ENCODE results near the gene PIGZ.

Gene PIGZ
- total RNA-seq: 0.09 to 0.30 reads per million in 2 experiments

DNA sequence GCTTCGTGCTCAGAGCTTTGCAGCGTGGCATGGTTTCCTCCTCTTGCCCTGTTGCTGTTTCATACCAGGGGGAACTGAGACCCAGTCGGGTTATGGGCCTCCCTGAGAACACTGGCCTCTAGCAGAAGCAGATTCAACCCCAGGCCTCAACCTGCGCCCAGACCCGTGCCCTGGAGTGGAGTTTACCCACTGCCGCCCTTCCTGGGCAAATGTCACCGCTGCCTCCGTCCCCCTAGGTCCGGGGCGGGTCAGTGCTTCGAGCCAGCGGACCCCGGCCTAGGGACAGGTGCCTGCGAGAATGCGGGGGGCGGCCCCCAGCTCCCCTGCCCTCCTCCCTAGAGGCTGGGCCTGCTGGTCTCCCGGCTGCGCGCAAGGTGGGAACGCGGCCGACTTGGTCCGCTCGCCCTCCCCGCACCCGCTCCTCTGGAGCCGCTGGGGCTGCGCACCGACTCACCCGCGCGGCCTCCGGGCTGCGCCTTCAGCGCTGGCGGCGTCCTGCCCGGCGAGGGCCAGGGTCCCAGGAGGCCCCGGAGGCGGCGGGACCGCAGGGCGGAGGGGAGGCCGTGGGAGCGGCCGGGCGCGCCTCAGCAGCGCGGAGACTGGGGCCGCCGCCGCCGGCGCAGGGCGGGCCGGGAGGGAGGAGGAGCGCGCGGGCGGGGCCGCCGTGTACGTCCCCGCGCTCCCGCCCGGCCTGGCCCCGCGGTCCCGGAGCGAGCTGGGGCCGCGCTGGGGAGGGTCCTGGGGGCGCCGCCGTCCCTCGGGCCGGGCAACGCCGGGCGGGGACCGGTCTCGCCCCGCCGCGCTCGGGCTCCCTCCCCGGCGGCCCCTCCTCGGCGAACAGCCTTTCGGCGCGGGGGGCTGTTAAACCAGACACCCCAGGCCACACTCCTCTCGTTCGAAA is at the start of gene PIGZ:
TSS of gene PIGZ (minus strand) at position 601 of the 901 bp plus-strand sequence. CDS start 16,802 bp downstream, outside the sequence.
- no peak for DNase-seq (ENCODE audit: low read depth)

GRCh38 chr3:197017003-197017402 is 48.4 kb upstream of the PIGZ start:
- DNase-seq (ENCODE audit: low read depth): no peak

GRCh38 chr3:197015790-197016736 is 47.4 kb upstream of the PIGZ start:
- no peak for DNase-seq (ENCODE audit: low read depth)

GRCh38 chr3:197014942-197015575 is 46.4 kb upstream of the PIGZ start:
- no peak for DNase-seq (ENCODE audit: low read depth)

- DNase-seq (ENCODE audit: low read depth): no peak
Observed at GRCh38 chr3:197014024-197014423, 45.4 kb upstream of the PIGZ start.

DNA sequence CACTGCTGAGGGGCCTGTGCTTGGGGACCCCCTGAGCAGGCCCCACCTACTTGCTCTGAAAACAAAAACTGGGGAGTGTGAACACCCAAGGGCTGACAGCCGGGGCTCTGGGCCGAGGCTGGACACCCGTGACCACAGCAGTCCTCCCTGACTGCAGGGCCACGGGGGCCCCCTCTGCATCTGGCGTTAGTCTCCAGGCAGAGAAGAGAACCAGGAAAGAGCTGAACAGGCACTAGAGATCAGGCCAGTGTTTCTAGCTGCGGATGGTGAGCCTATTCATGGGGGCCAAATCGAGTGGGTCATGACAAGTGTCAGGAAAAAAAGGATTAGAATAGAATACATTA is 43.9 kb upstream of the PIGZ start:
- no peak for DNase-seq (ENCODE audit: low read depth)

GRCh38 chr3:197011780-197012539 is 43.3 kb upstream of the PIGZ start:
- no peak for DNase-seq (ENCODE audit: low read depth)

- no peak for DNase-seq (ENCODE audit: low read depth)
Observed at GRCh38 chr3:197010556-197011351, 42.1 kb upstream of the PIGZ start.

- no peak for DNase-seq (ENCODE audit: low read depth)
Observed at GRCh38 chr3:197009532-197010019, 40.9 kb upstream of the PIGZ start.

DNA sequence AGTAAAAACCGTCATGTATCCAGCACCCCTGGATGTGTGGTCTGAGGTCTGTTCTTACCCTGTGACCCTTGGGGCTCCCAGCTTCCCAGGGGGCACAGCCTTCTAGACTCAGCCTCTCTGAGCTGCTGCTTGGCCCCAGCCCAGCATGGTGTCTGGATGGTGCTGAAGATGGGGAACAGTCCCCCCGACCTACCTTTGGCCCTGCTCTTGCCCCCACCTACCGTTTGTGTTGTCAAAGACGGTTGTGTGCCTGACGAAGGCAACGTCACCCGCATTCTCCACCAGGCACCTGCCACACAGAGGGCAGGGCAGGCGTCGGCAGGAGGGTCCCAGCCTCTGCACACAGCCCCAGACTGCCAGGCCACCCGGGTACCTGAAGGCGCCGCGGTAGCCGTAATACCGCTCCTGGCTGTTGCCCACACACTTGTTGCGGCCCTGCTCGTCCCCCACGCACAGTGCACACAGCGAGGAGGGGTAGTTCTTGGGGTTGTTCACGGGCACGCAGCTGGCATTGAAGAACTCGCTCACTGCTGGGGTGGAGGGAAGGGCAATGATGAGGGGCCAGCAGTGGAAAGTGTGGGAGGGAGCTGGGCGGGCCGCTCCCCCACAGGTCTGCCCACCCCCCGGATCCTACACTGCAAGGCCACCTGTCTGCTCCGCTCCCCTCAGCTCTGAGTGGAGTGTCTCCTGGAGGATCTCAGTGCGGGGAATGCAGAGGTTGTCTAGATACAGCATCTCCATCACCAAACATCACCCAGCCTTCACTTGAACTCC is 40.0 kb upstream of the PIGZ start:
- no peak for DNase-seq (ENCODE audit: low read depth)

GRCh38 chr3:197007953-197008352 is 39.3 kb upstream of the PIGZ start:
- DNase-seq (ENCODE audit: low read depth): no peak

DNA sequence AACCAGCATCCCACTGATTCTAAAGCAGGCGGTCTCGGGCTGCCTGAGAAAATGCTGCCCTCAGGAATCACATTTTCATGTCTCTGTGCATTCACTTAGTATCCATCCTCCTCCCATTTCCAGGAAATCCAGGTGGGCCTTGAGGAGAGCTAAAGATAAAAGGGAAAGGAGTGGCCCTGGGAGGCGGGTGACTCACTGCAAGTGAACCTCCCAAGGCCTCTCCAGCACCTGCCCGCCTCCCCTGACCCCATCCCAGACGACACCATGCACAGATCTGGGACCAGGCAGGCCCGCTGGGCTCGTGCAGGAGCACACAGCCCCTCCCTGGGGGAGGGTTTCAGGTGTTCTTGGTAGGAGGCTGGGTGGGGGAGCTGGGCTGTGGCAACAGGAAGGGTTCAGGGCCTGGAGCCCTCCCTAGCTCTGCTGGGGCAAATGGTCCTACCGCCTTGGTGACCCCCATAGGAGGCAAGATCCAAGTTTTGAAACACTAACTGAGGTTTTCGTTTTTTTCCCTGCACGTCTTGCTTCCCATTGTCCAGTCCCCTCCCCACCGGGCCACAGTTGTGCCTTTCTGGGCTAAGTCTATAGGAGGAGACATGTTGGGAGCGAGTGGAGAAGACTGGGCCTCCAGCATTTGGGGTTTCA is 38.8 kb upstream of the PIGZ start:
- no peak for DNase-seq (ENCODE audit: low read depth)

DNA sequence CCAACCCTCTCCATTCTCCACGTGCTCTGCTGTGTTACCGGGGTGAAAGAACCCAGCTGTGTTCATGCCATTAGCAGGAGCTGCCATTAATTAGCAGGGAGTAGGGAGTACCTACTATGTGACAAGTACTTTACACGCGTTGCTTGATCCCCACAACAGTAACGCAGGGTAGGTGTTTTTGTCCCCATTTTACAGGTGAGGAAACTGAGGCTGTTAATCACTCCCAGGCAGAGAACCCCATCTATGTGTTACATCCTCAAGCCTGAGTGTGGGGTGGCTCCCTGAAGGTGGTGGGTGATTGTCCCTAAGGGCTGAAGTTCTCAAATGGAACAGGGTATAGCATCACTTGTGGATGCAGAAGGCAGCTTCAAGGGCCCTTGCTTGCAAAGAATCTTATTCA is 38.2 kb upstream of the PIGZ start:
- DNase-seq (ENCODE audit: low read depth): no peak

DNA sequence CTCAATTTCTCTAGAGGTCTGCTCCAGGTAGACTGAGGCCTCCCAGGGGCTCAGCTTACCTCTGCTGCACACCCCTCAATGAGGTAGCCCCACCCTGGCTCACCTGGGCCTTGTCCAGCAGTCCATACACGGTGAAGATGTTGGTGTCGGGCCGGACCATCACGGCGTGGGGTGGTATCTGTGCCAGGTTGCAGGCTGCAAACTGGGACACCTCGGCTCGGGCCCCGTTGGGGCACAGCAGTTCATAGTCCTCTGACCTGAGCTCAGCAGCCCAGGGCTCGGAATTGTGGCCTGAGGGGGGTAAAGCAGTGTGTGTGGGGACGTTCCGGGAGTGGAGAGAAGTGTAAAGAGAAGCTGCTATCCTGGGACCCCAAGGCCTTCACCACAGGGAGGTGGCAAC is 37.8 kb upstream of the PIGZ start:
- DNase-seq (ENCODE audit: low read depth): no peak

DNA sequence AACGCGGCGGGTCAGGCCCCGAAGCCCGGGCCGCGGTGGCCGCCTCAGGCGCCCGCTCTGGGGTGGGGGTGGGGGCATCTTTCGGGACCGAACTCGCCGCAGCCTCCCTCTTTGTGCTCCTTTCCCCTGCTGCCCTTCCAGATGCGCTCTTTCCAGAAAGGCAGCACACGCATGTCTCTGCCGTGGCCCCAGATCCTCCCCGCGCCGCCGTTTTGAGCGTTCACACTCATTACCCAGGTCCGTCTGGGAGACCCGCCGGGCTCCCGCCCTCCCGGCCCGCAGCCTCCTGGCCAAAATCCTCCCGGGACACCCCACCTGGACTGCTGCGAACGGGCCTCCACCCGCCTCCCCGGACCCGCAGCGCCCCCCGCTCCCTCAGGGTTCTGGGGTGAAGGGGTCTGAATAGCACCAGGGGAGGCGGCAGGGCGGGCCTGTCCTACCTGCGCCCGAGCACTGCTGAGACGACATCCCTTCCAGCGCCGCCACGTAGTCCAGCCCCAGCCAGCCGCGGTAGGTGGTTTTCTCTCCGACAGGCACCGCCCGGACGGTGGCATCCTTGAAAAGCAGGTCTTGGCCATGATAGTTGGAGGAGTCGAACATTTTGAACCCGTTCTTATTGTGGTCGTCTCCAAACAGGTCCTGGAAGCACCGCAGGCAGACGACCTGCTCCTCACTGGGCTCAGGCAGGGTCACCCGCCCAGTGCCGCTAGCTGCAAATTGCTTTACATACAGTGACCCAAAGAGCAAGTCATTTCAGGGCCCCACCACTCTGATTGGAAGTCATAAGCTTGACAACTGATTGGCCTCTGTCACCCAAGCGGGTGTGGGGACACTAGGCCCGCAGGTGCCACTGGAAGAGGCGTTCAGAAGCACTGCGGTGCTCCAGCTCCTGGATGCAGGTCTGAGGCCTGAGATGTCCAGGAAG is 35.1 kb upstream of the PIGZ start:
- no peak for DNase-seq (ENCODE audit: low read depth)

DNA sequence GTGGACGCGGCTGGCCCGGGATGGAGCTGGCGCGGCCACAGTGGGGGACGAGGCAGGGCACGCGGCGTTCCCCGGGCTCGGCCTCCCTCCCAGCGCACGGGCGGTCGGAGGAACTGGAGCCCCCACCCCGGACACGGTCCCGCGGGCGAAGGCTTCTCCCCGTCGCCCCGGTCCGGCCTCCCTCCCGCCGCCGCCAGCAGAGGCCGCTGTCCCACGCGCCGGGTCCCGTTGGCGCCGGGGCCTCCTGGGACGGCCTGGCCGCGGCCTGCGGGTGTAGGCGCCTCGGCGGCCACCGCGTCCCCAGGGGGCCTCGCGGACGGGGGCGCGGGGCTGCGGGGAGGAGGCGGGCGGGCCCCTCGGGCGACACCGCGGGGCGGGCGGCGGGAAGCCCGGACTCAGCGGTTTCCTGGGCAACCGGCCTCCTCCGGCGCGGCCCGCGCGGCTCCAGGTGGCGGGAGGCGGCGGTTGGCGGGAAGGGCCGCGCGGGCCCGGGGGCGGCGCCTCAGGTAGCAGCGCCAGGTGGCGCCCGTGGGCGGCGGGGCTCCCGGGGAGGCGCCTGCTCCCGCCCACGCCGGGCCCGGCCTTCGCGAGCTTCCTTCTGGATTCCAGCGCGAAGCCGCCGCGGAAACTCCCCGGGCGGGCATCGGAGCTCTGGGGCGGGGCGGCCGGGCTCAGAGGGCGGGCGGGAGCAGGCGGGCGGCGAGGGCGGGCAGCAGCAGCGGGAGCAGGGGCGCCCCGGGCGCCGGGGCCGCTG is 34.2 kb upstream of the PIGZ start:
- peak; percentile 74 for DNase-seq (ENCODE audit: low read depth)

DNA sequence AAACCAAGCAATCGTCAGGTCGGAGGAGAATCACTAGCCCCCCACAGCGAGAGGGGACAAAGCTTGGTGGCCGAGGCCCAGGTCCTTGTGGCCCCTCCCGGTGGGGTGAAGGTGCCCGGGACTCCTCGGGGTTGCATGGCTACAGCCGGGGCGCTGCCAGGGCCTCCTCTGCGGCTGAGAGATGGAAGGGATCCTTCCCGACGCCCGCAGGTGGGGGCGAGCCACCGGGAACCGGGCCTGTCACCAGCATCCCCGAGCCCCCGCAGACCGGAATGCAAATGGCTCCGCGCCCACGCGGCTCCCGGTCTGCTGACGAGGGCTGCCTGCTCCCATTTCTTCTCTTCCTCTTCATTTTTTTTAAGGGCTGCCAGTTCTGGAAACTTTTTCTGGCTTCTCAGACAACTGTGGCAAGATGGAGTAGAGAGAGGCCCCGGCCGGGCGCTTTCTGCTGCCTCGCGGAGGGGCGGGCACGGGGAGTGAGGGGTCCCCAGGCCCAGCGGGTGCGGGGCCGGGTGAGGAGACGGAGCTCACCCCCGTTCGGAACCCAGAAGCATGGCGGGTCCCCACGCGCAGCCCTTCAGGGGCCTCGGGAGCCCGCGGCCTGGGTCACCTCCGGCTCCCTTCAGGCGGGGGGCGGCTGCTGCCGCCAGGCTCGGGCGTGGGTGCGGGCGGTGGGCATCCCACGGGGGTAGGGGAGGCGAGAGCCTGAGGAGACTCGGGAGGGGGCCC is 33.5 kb upstream of the PIGZ start:
- no peak for DNase-seq (ENCODE audit: low read depth)

All from T follicular helper cell (primary cell).